ENCODE measurements around the gene RECQL5.

RECQL5 gene

DNA sequence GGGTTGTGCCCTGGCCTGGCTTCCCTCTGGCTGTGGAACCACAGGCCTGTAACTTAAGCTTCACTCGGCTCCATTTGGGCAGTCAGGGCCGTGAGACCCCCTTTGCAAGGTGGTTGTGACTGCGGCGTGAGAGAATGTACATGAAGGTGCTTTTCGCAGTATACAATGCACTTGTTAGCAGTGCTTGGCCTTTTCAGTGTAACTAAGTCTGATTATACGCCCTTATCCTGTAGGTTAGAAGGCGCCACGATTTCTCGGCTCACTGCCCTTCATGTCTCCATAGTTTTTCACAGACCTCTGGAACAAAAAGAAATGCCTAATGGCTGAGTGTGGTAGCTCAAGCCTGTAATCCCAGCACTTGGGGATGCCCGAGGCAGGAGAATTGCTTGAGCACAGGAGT lies 13.5 kb upstream of the RECQL5 start:
- no peak for DNase-seq (ENCODE audit: low spot score)
- in situ Hi-C loops (cut with MboI; ENCODE audit: low sequenced_read_pairs, unreplicated experiment): no loop called here
- TF ChIP-seq, protein P1, sequence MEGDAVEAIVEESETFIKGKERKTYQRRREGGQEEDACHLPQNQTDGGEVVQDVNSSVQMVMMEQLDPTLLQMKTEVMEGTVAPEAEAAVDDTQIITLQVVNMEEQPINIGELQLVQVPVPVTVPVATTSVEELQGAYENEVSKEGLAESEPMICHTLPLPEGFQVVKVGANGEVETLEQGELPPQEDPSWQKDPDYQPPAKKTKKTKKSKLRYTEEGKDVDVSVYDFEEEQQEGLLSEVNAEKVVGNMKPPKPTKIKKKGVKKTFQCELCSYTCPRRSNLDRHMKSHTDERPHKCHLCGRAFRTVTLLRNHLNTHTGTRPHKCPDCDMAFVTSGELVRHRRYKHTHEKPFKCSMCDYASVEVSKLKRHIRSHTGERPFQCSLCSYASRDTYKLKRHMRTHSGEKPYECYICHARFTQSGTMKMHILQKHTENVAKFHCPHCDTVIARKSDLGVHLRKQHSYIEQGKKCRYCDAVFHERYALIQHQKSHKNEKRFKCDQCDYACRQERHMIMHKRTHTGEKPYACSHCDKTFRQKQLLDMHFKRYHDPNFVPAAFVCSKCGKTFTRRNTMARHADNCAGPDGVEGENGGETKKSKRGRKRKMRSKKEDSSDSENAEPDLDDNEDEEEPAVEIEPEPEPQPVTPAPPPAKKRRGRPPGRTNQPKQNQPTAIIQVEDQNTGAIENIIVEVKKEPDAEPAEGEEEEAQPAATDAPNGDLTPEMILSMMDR (IDR thresholded peaks at IDR 0.05; ENCODE audit: borderline replicate concordance, control extremely low read depth, extremely low read depth, insufficient read depth, missing control alignments): no peak

DNA sequence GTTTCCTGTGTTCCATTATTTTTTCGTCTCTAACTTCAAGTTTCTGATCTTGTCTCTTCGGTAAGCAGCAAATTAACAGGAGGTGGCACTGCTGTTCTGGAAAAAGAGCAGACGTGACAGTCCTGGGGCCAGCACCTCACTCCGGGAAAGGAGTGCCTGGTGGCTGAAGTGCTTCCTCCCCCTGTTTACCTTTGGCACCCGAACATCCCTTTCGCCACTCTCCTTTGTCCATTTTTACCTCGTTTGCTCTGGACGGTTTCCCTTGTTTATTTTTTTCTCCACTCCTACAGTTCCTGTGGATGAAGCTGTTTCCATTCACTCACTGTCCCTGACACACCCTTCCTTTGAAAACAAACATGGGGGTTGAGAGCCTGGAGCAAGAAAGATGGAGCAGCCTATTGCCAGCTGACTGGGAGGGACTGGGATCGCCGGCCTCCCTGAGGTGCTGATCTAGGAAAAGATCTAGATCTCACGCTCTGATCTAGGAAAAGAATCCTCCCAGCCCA lies 12.8 kb upstream of the RECQL5 start:
- TF ChIP-seq, protein P1 (IDR thresholded peaks at IDR 0.05; ENCODE audit: borderline replicate concordance, control extremely low read depth, extremely low read depth, insufficient read depth, missing control alignments): no peak
- in situ Hi-C loops (cut with MboI; ENCODE audit: low sequenced_read_pairs, unreplicated experiment): no loop called here
- DNase-seq (ENCODE audit: low spot score): no peak

DNA sequence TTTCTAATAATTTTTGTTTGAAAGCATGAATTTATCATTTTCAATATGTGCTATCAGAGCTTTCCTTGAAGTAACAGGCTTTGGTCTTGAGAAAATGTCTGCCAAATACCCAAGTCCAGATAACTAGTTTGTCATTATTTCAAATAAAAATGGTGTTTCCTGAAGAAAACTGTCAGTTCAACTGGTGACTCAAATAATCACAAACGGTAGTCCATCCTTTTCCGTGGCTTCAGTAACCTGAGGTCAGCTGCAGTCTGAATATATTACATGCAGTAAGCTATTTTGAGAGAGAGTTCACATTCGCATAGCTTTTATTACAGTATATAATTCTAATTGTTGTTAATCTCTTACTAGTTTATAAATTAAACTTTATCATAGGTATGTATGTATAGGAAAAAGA lies 9.5 kb upstream of the RECQL5 start:
- in situ Hi-C loops (cut with MboI; ENCODE audit: low sequenced_read_pairs, unreplicated experiment): no loop called here
- DNase-seq (ENCODE audit: low spot score): no peak
- TF ChIP-seq, protein P1 (IDR thresholded peaks at IDR 0.05; ENCODE audit: borderline replicate concordance, control extremely low read depth, extremely low read depth, insufficient read depth, missing control alignments): no peak

DNA sequence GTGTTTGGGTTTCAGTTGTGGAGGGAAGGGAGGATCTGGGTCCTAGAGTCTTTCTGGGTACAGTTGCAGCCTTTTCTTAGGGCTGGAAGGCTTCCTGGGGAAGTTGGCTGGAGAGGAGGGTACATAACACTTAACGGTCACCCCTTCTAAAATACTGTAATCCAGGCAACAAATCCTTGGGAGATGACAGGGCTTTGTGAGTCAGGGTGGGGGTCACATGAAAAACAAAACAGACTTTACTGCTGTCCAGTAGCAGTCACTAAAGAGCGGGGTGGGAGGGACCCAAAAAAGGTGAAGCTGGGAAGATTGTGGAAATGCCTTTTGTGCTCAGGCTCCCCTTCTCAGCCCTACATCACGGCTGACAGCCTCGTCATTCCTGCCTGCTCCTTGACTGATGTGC lies 6.5 kb upstream of the RECQL5 start:
- TF ChIP-seq, protein P1 (IDR thresholded peaks at IDR 0.05; ENCODE audit: borderline replicate concordance, control extremely low read depth, extremely low read depth, insufficient read depth, missing control alignments): no peak
- in situ Hi-C loops (cut with MboI; ENCODE audit: low sequenced_read_pairs, unreplicated experiment): no loop called here
- DNase-seq (ENCODE audit: low spot score): no peak

DNA sequence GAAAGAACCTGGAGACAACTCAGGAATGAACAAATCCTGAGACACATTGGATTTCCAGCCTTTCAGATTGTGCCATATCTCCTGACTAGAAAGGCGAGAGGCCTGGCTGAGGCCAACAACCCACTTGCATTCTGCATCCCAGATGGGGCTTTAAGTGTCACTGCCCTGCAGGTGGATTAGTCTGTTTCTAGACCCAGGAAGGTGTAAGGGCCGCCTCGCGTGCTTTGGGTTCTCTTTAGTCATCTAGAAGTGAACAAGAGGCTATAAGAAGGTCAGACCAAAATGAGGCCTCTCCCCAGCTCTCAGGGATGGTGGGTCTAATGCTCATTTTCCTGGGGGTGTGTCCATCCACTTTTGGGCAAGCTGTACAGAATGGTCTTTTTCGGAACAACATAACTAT lies 5.1 kb upstream of the RECQL5 start:
- TF ChIP-seq, protein P1 (IDR thresholded peaks at IDR 0.05; ENCODE audit: borderline replicate concordance, control extremely low read depth, extremely low read depth, insufficient read depth, missing control alignments): no peak
- in situ Hi-C loops (cut with MboI; ENCODE audit: low sequenced_read_pairs, unreplicated experiment): no loop called here
- DNase-seq (ENCODE audit: low spot score): no peak

DNA sequence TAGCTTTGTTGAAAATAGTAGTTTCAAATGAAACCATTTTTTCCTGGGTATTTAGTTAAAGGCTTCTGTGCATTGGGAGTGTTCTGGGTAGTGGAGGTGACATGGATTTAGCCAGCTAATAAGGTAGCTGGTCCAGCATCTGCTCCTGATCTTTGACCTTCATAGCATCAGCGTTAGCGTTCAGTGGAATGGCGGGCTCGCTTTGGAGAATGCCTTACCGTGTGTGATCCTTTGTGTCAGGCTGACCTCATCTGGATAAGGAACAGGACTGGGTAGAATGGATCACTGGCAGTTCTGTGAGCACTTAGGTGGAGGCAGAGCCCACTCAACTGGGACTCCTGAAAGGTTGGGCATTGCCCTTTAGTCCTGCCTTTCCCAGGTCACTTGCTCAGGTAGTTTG lies 3.9 kb upstream of the RECQL5 start:
- DNase-seq (ENCODE audit: low spot score): no peak
- TF ChIP-seq, protein P1 (IDR thresholded peaks at IDR 0.05; ENCODE audit: borderline replicate concordance, control extremely low read depth, extremely low read depth, insufficient read depth, missing control alignments): no peak
- in situ Hi-C loops (cut with MboI; ENCODE audit: low sequenced_read_pairs, unreplicated experiment): no loop called here

DNA sequence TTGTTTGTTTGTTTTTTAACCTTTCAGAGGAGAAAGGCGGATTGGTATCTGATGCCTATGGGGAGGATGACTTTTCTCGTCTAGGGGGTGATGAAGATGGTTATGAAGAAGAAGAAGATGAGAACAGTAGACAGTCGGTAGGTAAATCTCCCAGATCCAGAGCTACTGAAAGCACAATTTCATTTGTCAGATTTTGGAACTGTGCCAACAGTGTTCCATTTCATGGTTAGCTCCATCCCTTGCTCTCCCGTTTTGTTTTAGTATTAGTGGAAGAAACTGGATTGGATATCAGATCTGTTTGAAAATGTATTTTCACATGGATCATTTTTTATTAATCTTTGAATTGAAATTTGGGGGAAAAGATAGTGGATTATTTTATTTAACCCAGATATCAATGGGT lies 1.5 kb upstream of the RECQL5 start:
- in situ Hi-C loops (cut with MboI; ENCODE audit: low sequenced_read_pairs, unreplicated experiment): no loop called here
- TF ChIP-seq, protein P1 (IDR thresholded peaks at IDR 0.05; ENCODE audit: borderline replicate concordance, control extremely low read depth, extremely low read depth, insufficient read depth, missing control alignments): no peak
- DNase-seq (ENCODE audit: low spot score): no peak

All from GM13976 (cell line).